SU-DHL-6 (cell line): ENCODE results near the gene RPL34.

ENCODE experiments used
- H2AFZ ChIP-seq: fragments of 200-600 bp; sonication (generic); 2 replicates; pipeline ENCODE4 v1.6.1; 2014; ENCODE audit warnings: low read depth, mild to moderate bottlenecking, moderate library complexity, mixed read lengths, antibody characterized with exemption, low read length; ENCODE audit not compliant: severe bottlenecking
- H3F3A ChIP-seq: fragments of 200-600 bp; shearing (Covaris generic); 2 replicates; pipeline ENCODE4 v1.6.0; 2016; ENCODE audit warnings: antibody characterized with exemption, mild to moderate bottlenecking; ENCODE audit not compliant: insufficient read depth
- H3K27ac ChIP-seq: fragments of 200-600 bp; sonication (generic); 2 replicates; pipeline ENCODE4 v1.5.1; 2016; ENCODE audit warnings: low read depth, mild to moderate bottlenecking, low read length, moderate library complexity, mixed read lengths
- H3K27me3 ChIP-seq: fragments of 200-600 bp; sonication (generic), shearing (Covaris generic); 2 replicates; pipeline ENCODE4 v1.6.0; 2014; ENCODE audit warnings: mild to moderate bottlenecking, low read length
- H3K36me3 ChIP-seq: fragments of 200-600 bp; sonication (generic); 2 replicates; pipeline ENCODE4 v1.6.1; 2014; ENCODE audit warnings: mild to moderate bottlenecking, low read length, mixed read lengths
- H3K4me2 ChIP-seq: fragments of 300-600, 200-600 bp; shearing (Covaris generic), sonication (generic); 2 replicates; pipeline ENCODE4 v1.6.0; 2014; ENCODE audit warnings: low read length, low read depth, mild to moderate bottlenecking; ENCODE audit not compliant: poor library complexity, severe bottlenecking
- H3K4me3 ChIP-seq: fragments of 200-600 bp; sonication (generic); 2 replicates; pipeline ENCODE4 v1.5.1; 2014; ENCODE audit warnings: antibody characterized with exemption, low read length, mild to moderate bottlenecking, mixed read lengths; ENCODE audit not compliant: insufficient read depth, poor library complexity, severe bottlenecking
- H3K79me2 ChIP-seq: fragments of 200-600 bp; sonication (generic); 2 replicates; pipeline ENCODE4 v1.6.1; 2014; ENCODE audit warnings: mild to moderate bottlenecking, low read length, moderate library complexity; ENCODE audit not compliant: insufficient read depth
- H3K9ac ChIP-seq: fragments of 200-600 bp; sonication (generic); 2 replicates; pipeline ENCODE4 v1.7.0; 2014; ENCODE audit warnings: mild to moderate bottlenecking, low read length
- H3K9me2 ChIP-seq: fragments of 200-600 bp; sonication (generic); replicated peaks from 2 replicates; pipeline ENCODE4 v1.6.1; 2014; ENCODE audit warnings: low read length; ENCODE audit not compliant: insufficient read depth
- H3K9me3 ChIP-seq: fragments of 200-600 bp; sonication (generic); 2 replicates; pipeline ENCODE4 v1.6.1; 2014; ENCODE audit warnings: low read length, mixed read lengths; ENCODE audit not compliant: insufficient read depth
- H4K20me1 ChIP-seq: fragments of 200-600 bp; sonication (generic); 2 replicates; pipeline ENCODE4 v1.6.1; 2014; ENCODE audit warnings: low read depth, mild to moderate bottlenecking, antibody characterized with exemption, low read length, moderate library complexity, mixed read lengths
- EZH2phosphoT487 ChIP-seq: fragments of 200-600 bp; sonication (generic), shearing (Covaris generic); conservative IDR thresholded peaks from 2 replicates; pipeline ENCODE4 v1.6.1; 2018; ENCODE audit warnings: mild to moderate bottlenecking, antibody characterized with exemption, low read length, moderate library complexity, mixed read lengths
- TF ChIP-seq, protein P1 (sequence below): fragments of 200-600 bp; sonication (generic); IDR thresholded peaks from one replicate; pipeline ENCODE4 v1.5.1; 2017; ENCODE audit warnings: antibody characterized with exemption, mild to moderate bottlenecking, low read length, moderate library complexity; ENCODE audit not compliant: insufficient read depth, poor library complexity, severe bottlenecking

RPL34 gene

DNA sequence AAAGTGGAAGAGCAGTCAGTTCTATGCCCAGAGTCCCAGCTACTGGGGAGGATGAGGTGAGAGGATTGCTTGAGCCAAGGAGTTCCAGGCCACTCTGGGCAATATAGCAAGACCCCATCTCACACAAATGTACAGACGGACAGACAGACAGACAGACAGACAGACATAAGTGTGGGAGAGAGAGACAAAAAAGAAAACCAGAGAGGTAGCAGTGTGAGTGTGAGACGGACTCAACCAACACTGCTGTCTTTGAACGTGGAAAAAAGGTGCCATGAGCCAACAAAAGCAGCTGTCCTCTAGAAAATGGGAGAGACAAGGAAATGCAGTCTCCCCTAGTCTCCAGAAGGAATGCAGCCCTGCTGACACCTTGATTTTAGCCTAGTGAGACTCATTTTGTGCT is 18.2 kb upstream of the RPL34 start:
- no peak for TF ChIP-seq EZH2phosphoT487
- TF ChIP-seq, protein P1, sequence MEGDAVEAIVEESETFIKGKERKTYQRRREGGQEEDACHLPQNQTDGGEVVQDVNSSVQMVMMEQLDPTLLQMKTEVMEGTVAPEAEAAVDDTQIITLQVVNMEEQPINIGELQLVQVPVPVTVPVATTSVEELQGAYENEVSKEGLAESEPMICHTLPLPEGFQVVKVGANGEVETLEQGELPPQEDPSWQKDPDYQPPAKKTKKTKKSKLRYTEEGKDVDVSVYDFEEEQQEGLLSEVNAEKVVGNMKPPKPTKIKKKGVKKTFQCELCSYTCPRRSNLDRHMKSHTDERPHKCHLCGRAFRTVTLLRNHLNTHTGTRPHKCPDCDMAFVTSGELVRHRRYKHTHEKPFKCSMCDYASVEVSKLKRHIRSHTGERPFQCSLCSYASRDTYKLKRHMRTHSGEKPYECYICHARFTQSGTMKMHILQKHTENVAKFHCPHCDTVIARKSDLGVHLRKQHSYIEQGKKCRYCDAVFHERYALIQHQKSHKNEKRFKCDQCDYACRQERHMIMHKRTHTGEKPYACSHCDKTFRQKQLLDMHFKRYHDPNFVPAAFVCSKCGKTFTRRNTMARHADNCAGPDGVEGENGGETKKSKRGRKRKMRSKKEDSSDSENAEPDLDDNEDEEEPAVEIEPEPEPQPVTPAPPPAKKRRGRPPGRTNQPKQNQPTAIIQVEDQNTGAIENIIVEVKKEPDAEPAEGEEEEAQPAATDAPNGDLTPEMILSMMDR: no peak
- H3F3A ChIP-seq: no peaks in the 10 kb centered on the region
- no peak overlapping the region for H3K4me3 ChIP-seq
- no peak overlapping the region for H2AFZ ChIP-seq
- no peak overlapping the region for H3K9ac ChIP-seq
- H3K27me3 ChIP-seq: no peaks in the 10 kb centered on the region
- H3K36me3 ChIP-seq: no peaks in the 10 kb centered on the region
- no peaks in the 10 kb centered on the region for H3K79me2 ChIP-seq
- no peak overlapping the region for H3K27ac ChIP-seq
- H3K9me2 ChIP-seq: no peaks in the 10 kb centered on the region
- H3K4me2 ChIP-seq: no peak overlapping the region
- no peaks in the 10 kb centered on the region for H3K9me3 ChIP-seq
- no peaks in the 10 kb centered on the region for H4K20me1 ChIP-seq

DNA sequence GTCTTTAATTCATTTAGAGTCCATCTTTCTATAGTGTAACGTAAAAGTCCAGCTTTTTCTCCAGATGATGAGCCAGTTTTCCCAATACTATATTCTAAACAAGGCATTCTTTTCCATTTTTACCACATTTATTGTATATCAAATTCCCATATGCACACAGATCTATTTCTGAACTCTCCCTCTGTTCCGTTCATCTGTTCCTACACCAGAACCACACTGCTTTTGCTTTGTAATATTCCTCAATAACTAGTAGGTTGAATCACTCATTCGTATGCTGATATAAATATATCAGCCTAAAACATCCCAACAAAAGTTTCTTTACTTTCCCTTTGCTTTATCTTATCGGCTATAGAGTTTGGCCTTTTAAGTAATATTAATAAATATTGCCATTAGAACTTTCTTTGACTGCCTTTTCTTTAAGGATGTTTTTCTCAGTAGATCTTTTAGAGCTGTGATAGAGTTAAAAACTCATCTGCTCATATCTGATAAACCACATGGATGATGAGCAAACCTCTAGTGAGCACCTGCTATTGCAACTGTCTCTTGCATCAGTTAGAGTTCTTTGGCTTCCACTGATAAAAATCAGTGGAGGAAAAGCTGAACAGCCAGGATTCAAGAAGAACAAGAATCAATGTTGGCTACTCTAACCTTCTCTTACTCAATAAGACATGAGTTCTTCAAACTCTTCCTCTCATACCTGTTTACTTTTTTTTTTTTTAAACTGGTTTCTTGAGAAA is 13.1 kb upstream of the RPL34 start:
- Histone ChIP-seq H3K36me3 (no peaks in the 10 kb centered on the region), H2AFZ (no peak overlapping the region), H3K9ac (no peak overlapping the region), H3K4me2 (no peak overlapping the region), H3K9me3 (no peaks in the 10 kb centered on the region), H4K20me1 (no peaks in the 10 kb centered on the region), H3K9me2 (no peaks in the 10 kb centered on the region), H3F3A (no peaks in the 10 kb centered on the region), H3K27me3 (no peaks in the 10 kb centered on the region), H3K79me2 (no peaks in the 10 kb centered on the region), H3K27ac (no peak overlapping the region), H3K4me3 (no peak overlapping the region)
- TF ChIP-seq, protein P1: no peak
- no peak for TF ChIP-seq EZH2phosphoT487

DNA sequence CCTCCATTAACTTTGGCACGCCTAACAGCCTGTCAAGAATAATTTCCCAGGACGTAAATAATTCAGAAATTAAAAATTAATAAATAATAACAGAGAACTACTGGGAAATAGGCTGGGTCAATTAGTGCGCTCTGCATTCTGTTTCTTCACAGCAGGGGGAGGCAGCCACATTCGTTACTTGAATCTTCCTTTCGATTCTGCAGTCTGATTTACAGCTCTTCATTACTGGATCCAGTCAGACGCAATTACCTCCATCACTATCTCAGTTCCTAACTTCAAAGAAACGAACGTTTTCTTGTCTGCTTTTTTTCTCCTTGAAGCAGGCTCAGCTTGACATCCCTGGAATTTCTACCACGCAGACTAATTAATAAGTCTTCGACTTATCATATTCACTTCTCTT is 9.0 kb upstream of the RPL34 start:
- Histone ChIP-seq H3K9me2 (no peaks in the 10 kb centered on the region), H3K36me3 (peaks cover 4% of the 10 kb centered on the region; the same call in 1 of the 2 replicates), H3K79me2 (no peaks in the 10 kb centered on the region), H3F3A (no peaks in the 10 kb centered on the region), H3K9me3 (no peaks in the 10 kb centered on the region), H4K20me1 (no peaks in the 10 kb centered on the region), H3K9ac (no peak overlapping the region), H3K27ac (no peak overlapping the region), H3K4me2 (no peak overlapping the region), H2AFZ (no peak overlapping the region), H3K4me3 (no peak overlapping the region), H3K27me3 (no peaks in the 10 kb centered on the region)
- no peak for TF ChIP-seq EZH2phosphoT487
- TF ChIP-seq, protein P1: no peak
